H1 (cell line): Measurements from ENCODE around the gene TRPM1. TPM values are rescaled to one million over a fixed set of nuclear protein-coding genes. Genes with fewer than 3 reads are reported as not detected.

Experiments
- CTCF ChIA-PET: fragments of 300-600 bp; sonication (Branson Sonifier 250); formaldehyde crosslinking; loops from one replicate; lab custom pipeline; 2021; ENCODE audit not compliant: partially characterized antibody; lab: Charles Lee
- POLR2A ChIA-PET: fragments of 300-600 bp; sonication (Branson Sonifier 250); formaldehyde crosslinking; loops from one replicate; lab custom pipeline; 2021; ENCODE audit warnings: inconsistent platforms; ENCODE audit not compliant: partially characterized antibody; lab: Charles Lee
- DNase-seq, 2 experiments: peaks; one replicate each; pipeline versions ENCODE4 v3.0.0 to v3.0.0-alpha.2; 2010 to 2022; ENCODE audit warnings: low spot score in 2 of 2, low read depth in 1 of 2, mixed read lengths in 1 of 2
- FAIRE-seq: peaks from 2 replicates; lab custom pipeline; 2011; peaks lifted over from hg19 to GRCh38; lab: Jason Lieb, UNC
- H2AFZ ChIP-seq: 2 replicates; pipeline ENCODE4 v1.8.1; 2012; ENCODE audit warnings: low read length, inconsistent platforms
- H2AK5ac ChIP-seq: 2 replicates; pipeline ENCODE4 v1.6.1; 2013; ENCODE audit warnings: low read depth, low read length
- H2BK120ac ChIP-seq: replicated peaks from 2 replicates; pipeline ENCODE3; 2013; ENCODE audit warnings: low read depth, low read length, inconsistent platforms
- H2BK12ac ChIP-seq: 2 replicates; pipeline ENCODE4 v1.6.1; 2013; ENCODE audit warnings: low read depth, low read length
- H2BK15ac ChIP-seq: 2 replicates; pipeline ENCODE4 v1.6.1; 2013; ENCODE audit warnings: low read length
- H2BK20ac ChIP-seq: 2 replicates; pipeline ENCODE4 v1.6.1; 2013; ENCODE audit warnings: low read length
- H2BK5ac ChIP-seq: 2 replicates; pipeline ENCODE4 v1.6.1; 2013; ENCODE audit warnings: low read depth, low read length
- H3K14ac ChIP-seq: 2 replicates; pipeline ENCODE4 v1.6.1; 2013; ENCODE audit warnings: inconsistent platforms; ENCODE audit not compliant: insufficient read length
- H3K18ac ChIP-seq: 2 replicates; pipeline ENCODE4 v1.6.1; 2013; ENCODE audit warnings: low read length; ENCODE audit errors: extremely low read depth
- H3K23ac ChIP-seq: 2 replicates; pipeline ENCODE4 v1.6.1; 2013; ENCODE audit warnings: inconsistent platforms; ENCODE audit not compliant: insufficient read length
- H3K23me2 ChIP-seq: 2 replicates; pipeline ENCODE4 v1.6.1; 2013; ENCODE audit warnings: low read depth, low read length
- H3K27ac ChIP-seq: 2 replicates; pipeline ENCODE4 v1.6.1; 2011; ENCODE audit warnings: low read depth, low read length, inconsistent platforms
- H3K27me3 ChIP-seq, 4 experiments: replicated peaks in 1 of 4; 1 replicate in 1 of 4; 2 replicates in 3 of 4; pipeline versions ENCODE4 v1.6.1 to v1.8.1; 2011 to 2013; ENCODE audit warnings: low read length in 3 of 4, mild to moderate bottlenecking in 3 of 4, inconsistent platforms in 2 of 4, mixed read lengths in 2 of 4, moderate library complexity in 1 of 4; ENCODE audit not compliant: control insufficient read depth in 3 of 4, insufficient read depth in 3 of 4; ENCODE audit errors: extremely low read depth in 1 of 4
- H3K36me3 ChIP-seq, 4 experiments: 2 replicates each; pipeline versions ENCODE4 v1.6.1 to v1.8.1; 2011 to 2013; ENCODE audit warnings: mild to moderate bottlenecking in 4 of 4, low read length in 3 of 4, moderate library complexity in 2 of 4, control low read depth in 1 of 4, inconsistent platforms in 1 of 4; ENCODE audit not compliant: insufficient read depth in 4 of 4, control insufficient read depth in 2 of 4
- H3K4ac ChIP-seq: replicated peaks from 2 replicates; pipeline ENCODE3; 2013; ENCODE audit warnings: low read length, low read depth, mixed read lengths, inconsistent platforms; ENCODE audit not compliant: insufficient read length
- H3K4me1 ChIP-seq, 4 experiments: replicated peaks in 1 of 4; 1 replicate in 1 of 4; 2 replicates in 3 of 4; pipeline versions ENCODE4 v1.6.1 to v1.8.1; 2011 to 2013; ENCODE audit warnings: low read length in 3 of 4, inconsistent platforms in 2 of 4, mixed read lengths in 1 of 4; ENCODE audit not compliant: insufficient read depth in 4 of 4, control insufficient read depth in 3 of 4
- H3K4me2 ChIP-seq, 2 experiments: 2 replicates each; pipeline versions ENCODE4 v1.6.1 to v1.8.1; 2011 to 2013; ENCODE audit warnings: low read depth in 2 of 2, low read length in 2 of 2, control low read depth in 1 of 2, inconsistent platforms in 1 of 2, mild to moderate bottlenecking in 1 of 2; ENCODE audit not compliant: insufficient read depth in 1 of 2
- H3K4me3 ChIP-seq, 4 experiments: fragments of 200-600, 300-600 bp in 1 of 4; sonication (generic), shearing (Covaris generic), sonication (Bioruptor Twin) in 1 of 4; 2 replicates each; pipeline versions ENCODE4 v1.5.1 to v1.8.1; 2011 to 2016; ENCODE audit warnings: low read length in 4 of 4, low read depth in 3 of 4, control low read depth in 2 of 4, inconsistent platforms in 2 of 4, mild to moderate bottlenecking in 2 of 4, mixed read lengths in 1 of 4, moderate library complexity in 1 of 4; ENCODE audit not compliant: insufficient read depth in 2 of 4; ENCODE audit errors: extremely low read depth in 1 of 4
- H3K56ac ChIP-seq: replicated peaks from 2 replicates; pipeline ENCODE3; 2013; ENCODE audit warnings: low read depth, mild to moderate bottlenecking, mixed read lengths, low read length, inconsistent platforms; ENCODE audit not compliant: insufficient read length
- H3K79me1 ChIP-seq: 2 replicates; pipeline ENCODE4 v1.6.1; 2013; ENCODE audit warnings: low read depth, low read length, control low read depth
- H3K79me2 ChIP-seq, 2 experiments: 2 replicates each; pipeline versions ENCODE4 v1.6.1 to v1.8.1; 2012 to 2013; ENCODE audit warnings: low read length in 2 of 2, mild to moderate bottlenecking in 2 of 2, inconsistent platforms in 1 of 2; ENCODE audit not compliant: insufficient read depth in 2 of 2, control insufficient read depth in 1 of 2
- H3K9ac ChIP-seq, 4 experiments: replicated peaks in 1 of 4; 1 replicate in 1 of 4; 2 replicates in 3 of 4; pipeline versions ENCODE4 v1.6.1 to v1.8.1; 2011 to 2013; ENCODE audit warnings: low read depth in 3 of 4, low read length in 3 of 4, control low read depth in 2 of 4, mild to moderate bottlenecking in 2 of 4, moderate library complexity in 2 of 4, inconsistent platforms in 1 of 4; ENCODE audit errors: extremely low read depth in 1 of 4
- H3K9me3 ChIP-seq, 2 experiments: 2 replicates each; pipeline versions ENCODE4 v1.6.1 to v1.8.1; 2012 to 2013; ENCODE audit warnings: mild to moderate bottlenecking in 2 of 2, moderate library complexity in 2 of 2, control low read depth in 1 of 2, inconsistent platforms in 1 of 2, low read depth in 1 of 2, low read length in 1 of 2, mixed read lengths in 1 of 2; ENCODE audit not compliant: insufficient read depth in 2 of 2
- H4K20me1 ChIP-seq, 2 experiments: replicated peaks in 1 of 2; 2 replicates each; pipeline versions ENCODE3 to v1.8.1; 2011 to 2013; ENCODE audit warnings: inconsistent platforms in 2 of 2, low read length in 2 of 2, mild to moderate bottlenecking in 1 of 2; ENCODE audit not compliant: insufficient read depth in 2 of 2, control insufficient read depth in 1 of 2
- H4K5ac ChIP-seq: 2 replicates; pipeline ENCODE4 v1.6.1; 2013; ENCODE audit warnings: low read length, low read depth, mixed read lengths, inconsistent platforms; ENCODE audit not compliant: insufficient read length
- H4K8ac ChIP-seq: 2 replicates; pipeline ENCODE4 v1.8.0; 2013; ENCODE audit warnings: mild to moderate bottlenecking, moderate library complexity, low read length, inconsistent platforms; ENCODE audit not compliant: insufficient read depth; ENCODE audit errors: extremely low read depth
- H4K91ac ChIP-seq: replicated peaks from 2 replicates; pipeline ENCODE3; 2013; ENCODE audit warnings: low read length, mixed read lengths, inconsistent platforms; ENCODE audit not compliant: insufficient read length
- CHD1 ChIP-seq: IDR thresholded peaks from 2 replicates; pipeline ENCODE4 v1.6.1; 2012; ENCODE audit warnings: low read depth, low read length, improper control_type of control experiment
- EP300 ChIP-seq, 2 experiments: IDR thresholded peaks; 1 replicate in 1 of 2; 2 replicates in 1 of 2; pipeline ENCODE4 v1.6.1; 2011 to 2012; ENCODE audit warnings: low read depth in 2 of 2, low read length in 2 of 2, mild to moderate bottlenecking in 2 of 2, borderline replicate concordance in 1 of 2, inconsistent platforms in 1 of 2, moderate library complexity in 1 of 2
- HDAC6 ChIP-seq: IDR thresholded peaks from one replicate; pipeline ENCODE4 v1.7.1; 2012; ENCODE audit warnings: low read depth, mild to moderate bottlenecking, inconsistent platforms, low read length, moderate library complexity
- PHF8 ChIP-seq: fragments of 200-600 bp; sonication (generic); conservative IDR thresholded peaks from 2 replicates; pipeline ENCODE4 v1.7.1; 2012; ENCODE audit warnings: low read depth, mild to moderate bottlenecking, inconsistent platforms, low read length, moderate library complexity
- RXRA ChIP-seq: IDR thresholded peaks from 2 replicates; pipeline ENCODE4 v1.6.1; 2011; ENCODE audit warnings: low read depth, mild to moderate bottlenecking, low read length, moderate library complexity; ENCODE audit not compliant: insufficient read depth
- SRF ChIP-seq: IDR thresholded peaks from 2 replicates; pipeline ENCODE4 v1.6.1; 2011; ENCODE audit warnings: mild to moderate bottlenecking, low read depth, low read length, moderate library complexity
- whole genome bisulfite sequencing, 2 experiments: shearing (Covaris generic) in 1 of 2; methylation state at CpG; one replicate each; pipeline versions ENCODE4 v1.1.6 to v1.1.7; 2013 to 2015; ENCODE audit warnings: low lambda C conversion rate in 2 of 2, mixed read lengths in 2 of 2, inconsistent platforms in 1 of 2, low coverage in 1 of 2, missing lambda C conversion rate in 1 of 2; ENCODE audit not compliant: insufficient replicate concordance in 2 of 2, insufficient coverage in 1 of 2, insufficient read length in 1 of 2; ENCODE audit errors: extremely low coverage in 1 of 2, missing lambda C conversion rate in 1 of 2; 5-methylcytosine and 5-hydroxymethylcytosine counted together
- polyA plus RNA-seq, 7 experiments: library from polyadenylated mRNA; depleted of rRNA in 3 of 7; stranded (reverse) in 5 of 7; unstranded in 2 of 7; fragments of >200 nt in 5 of 7; fragments of 200-250 nt in 2 of 7; gene quantifications; 1 replicate in 5 of 7; 2 replicates in 1 of 7; 4 replicates in 1 of 7; pipeline versions ENCODE4 v1.2.1 to v1.2.3, GENCODE V29; 2011 to 2013; ENCODE audit warnings: missing spikeins in 2 of 7, mixed read lengths in 2 of 7
- total RNA-seq: library from RNA; stranded (reverse); fragmentation: NEBNext Ultra II Directional; extraction: Animal tissue kit (Norgen Biotek cat#: 25700); gene quantifications from 2 replicates; pipeline ENCODE4 v1.2.1, GENCODE V29; 2021

Gene TRPM1
- total and polyA plus RNA-seq, 2 of the 8 experiments (the other 6 are each of a cell fraction or from before 2014, with no cell fraction given): 0.05 TPM; not detected in 1

DNA sequence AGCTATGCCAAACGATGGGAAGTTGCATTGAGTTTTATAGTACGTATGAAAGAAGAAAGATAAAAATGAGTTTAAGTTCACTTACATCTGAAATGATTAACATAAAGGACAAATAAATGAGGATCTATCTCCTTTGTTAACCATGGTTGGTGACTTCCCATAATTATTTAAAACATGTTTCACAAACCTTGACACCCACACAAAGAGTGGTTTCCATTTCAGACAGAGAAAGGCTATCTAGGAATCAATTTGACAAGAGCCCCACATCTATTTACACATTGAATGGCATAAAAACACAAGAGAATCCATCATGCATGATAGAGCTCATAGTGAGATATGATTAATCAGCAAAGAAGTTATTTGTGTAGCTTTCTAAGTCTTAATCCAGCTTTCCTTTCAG is 95.9 kb downstream of the TRPM1 start:
- Histone ChIP-seq H3K56ac (no peak overlapping the region), H3K4me1 (peaks cover 0 to 6% (median 2%) of the 10 kb centered on the region in 4 experiments; a peak in 4 of 7 replicates), H2BK12ac (no peak overlapping the region), H3K27me3 (no peaks in the 10 kb centered on the region), H4K91ac (no peak overlapping the region), H4K20me1 (no peaks in the 10 kb centered on the region), H3K4ac (no peak overlapping the region), H3K23ac (no peak overlapping the region), H3K4me2 (no peak overlapping the region), H3K27ac (no peak overlapping the region), H2BK120ac (no peak overlapping the region), H3K9ac (no peak overlapping the region), H2BK15ac (no peak overlapping the region), H3K9me3 (no peaks in the 10 kb centered on the region), H2BK5ac (no peak overlapping the region), H2AK5ac (no peak overlapping the region), H4K8ac (no peak overlapping the region), H2BK20ac (no peak overlapping the region), H3K18ac (no peak overlapping the region), H3K79me1 (no peaks in the 10 kb centered on the region), H3K14ac (no peak overlapping the region), H3K79me2 (no peaks in the 10 kb centered on the region), H2AFZ (no peak overlapping the region), H3K36me3 (no peaks in the 10 kb centered on the region), H3K23me2 (no peaks in the 10 kb centered on the region), H3K4me3 (no peak overlapping the region), H4K5ac (no peak overlapping the region)
- FAIRE-seq (no peak), DNase-seq (no peak)
- POLR2A ChIA-PET: interaction anchor here (0.6 to 1.3 kb wide), 3 partner anchors 9 to 21 kb away, joined by 3 to 7 read pairs (median 3); no protein-coding TSS in a partner anchor
- WGBS, 2 experiments: 80% methylated on average over 2 of the region's 2 CpGs; no CpG with 5 or more reads in 1 of the 2 experiments
- CTCF ChIA-PET: interaction anchor here (0.5 to 1.3 kb wide), 5 partner anchors 9 to 422 kb away, joined by 3 to 4 read pairs (median 4); no protein-coding TSS in a partner anchor
- TF ChIP-seq RXRA (no peak), HDAC6 (no peak), SRF (no peak), PHF8 (no peak), CHD1 (no peak), EP300 (IDR thresholded peaks at IDR 0.05; ENCODE audit: borderline replicate concordance in 1 of 2, low read depth in 2 of 2, low read length in 2 of 2) (no peak)
